ENCODE measurements around the gene LNX2. TPM values are rescaled to one million over a fixed set of nuclear protein-coding genes. Genes with fewer than 3 reads are reported as not detected.

The LNX2 gene
- total RNA-seq, 4 donors from 2014 or later, result 17.3 to 19.9 (median 17.8) TPM

- H3K27me3 ChIP-seq, result no peaks in the 10 kb centered on the region
- no peak for DNase-seq
- WGBS, 2 donors, result 77 to 80% methylated on average over 3 of the region's 3 CpGs
- intact Hi-C loops (cut with DNase I), result no loop called here
- no peaks in the 10 kb centered on the region for H3K36me3 ChIP-seq
- H3K27ac ChIP-seq, result no peak overlapping the region
- H3K4me1 ChIP-seq, result no peaks in the 10 kb centered on the region
- TF ChIP-seq POLR2A (IDR thresholded peaks at IDR 0.05) (no peak), CTCF (IDR thresholded peaks at IDR 0.05) (no peak)
- H3K4me3 ChIP-seq (replicated peaks in 1 of 3), result no peak overlapping the region
- no peaks in the 10 kb centered on the region for H3K9me3 ChIP-seq
Measured at GRCh38 chr13:27542220-27542619, 78.1 kb downstream of the LNX2 start.

- no peak overlapping the region for H3K4me3 ChIP-seq (replicated peaks in 1 of 3)
- H3K27ac ChIP-seq, result no peak overlapping the region
- WGBS, 2 donors, result 92 to 94% methylated on average over 3 of the region's 3 CpGs
- no peak for TF ChIP-seq CTCF (IDR thresholded peaks at IDR 0.05)
- no peak for TF ChIP-seq POLR2A (IDR thresholded peaks at IDR 0.05)
- no peaks in the 10 kb centered on the region for H3K36me3 ChIP-seq
- peaks cover 3 to 6% of the 10 kb centered on the region in 2 donors for H3K4me1 ChIP-seq
- H3K27me3 ChIP-seq, result no peaks in the 10 kb centered on the region
- no peak for DNase-seq
- no peaks in the 10 kb centered on the region for H3K9me3 ChIP-seq
- intact Hi-C loops (cut with DNase I), result no loop called here
Measured at GRCh38 chr13:27541386-27541785, 78.9 kb downstream of the LNX2 start.

- Histone ChIP-seq H3K27ac (no peak overlapping the region), H3K4me1 (peaks cover 32 to 37% of the 10 kb centered on the region in 2 donors), H3K36me3 (no peaks in the 10 kb centered on the region), H3K27me3 (no peaks in the 10 kb centered on the region), H3K4me3 (replicated peaks in 1 of 3) (no peak overlapping the region), H3K9me3 (no peaks in the 10 kb centered on the region)
- WGBS, 2 donors, result 57 to 61% methylated on average over 10 of the region's 10 CpGs
- no peak for TF ChIP-seq CTCF (IDR thresholded peaks at IDR 0.05)
- no peak for TF ChIP-seq POLR2A (IDR thresholded peaks at IDR 0.05)
- intact Hi-C loops (cut with DNase I), result loop anchor here (10.0 kb wide), 2 partner anchors 88 to 122 kb away; partner anchors contain the start of genes LNX2 and POLR1D
- peak; percentile 86 to 94 for DNase-seq
Measured at GRCh38 chr13:27536361-27537101, 83.8 kb downstream of the LNX2 start.

GRCh38 chr13:27535546-27535945, 84.8 kb downstream of the LNX2 start:
- H3K36me3 ChIP-seq, result no peaks in the 10 kb centered on the region
- 34 to 47% methylated on average over 8 of the region's 8 CpGs for WGBS, 2 donors
- H3K4me1 ChIP-seq, result peaks cover 32 to 37% of the 10 kb centered on the region in 2 donors
- no peak for DNase-seq
- H3K4me3 ChIP-seq (replicated peaks in 1 of 3), result no peak overlapping the region
- TF ChIP-seq CTCF (IDR thresholded peaks at IDR 0.05) (no peak), POLR2A (IDR thresholded peaks at IDR 0.05) (no peak)
- intact Hi-C loops (cut with DNase I), result loop anchor here (10.0 kb wide), 2 partner anchors 89 to 121 kb away; partner anchors contain the start of genes LNX2 and POLR1D
- no peaks in the 10 kb centered on the region for H3K9me3 ChIP-seq
- H3K27me3 ChIP-seq, result no peaks in the 10 kb centered on the region
- H3K27ac ChIP-seq, result peak overlapping the region in 2 of 3 donors; percentile 8 to 41

GRCh38 chr13:27534981-27535380, 85.3 kb downstream of the LNX2 start:
- H3K36me3 ChIP-seq, result no peaks in the 10 kb centered on the region
- H3K4me3 ChIP-seq (replicated peaks in 1 of 3), result no peak overlapping the region
- no peaks in the 10 kb centered on the region for H3K9me3 ChIP-seq
- peak overlapping the region; percentile 61 to 76 (median 64) for H3K27ac ChIP-seq
- WGBS, 2 donors, result 22 to 26% methylated on average over 3 of the region's 3 CpGs
- no peaks in the 10 kb centered on the region for H3K27me3 ChIP-seq
- DNase-seq, result peak; percentile 12 to 25
- intact Hi-C loops (cut with DNase I), result loop anchor here (10.0 kb wide), 2 partner anchors 90 to 120 kb away; partner anchors contain the start of genes LNX2 and POLR1D
- TF ChIP-seq CTCF (IDR thresholded peaks at IDR 0.05) (no peak), POLR2A (IDR thresholded peaks at IDR 0.05) (no peak)
- peaks cover 32 to 37% of the 10 kb centered on the region in 2 donors for H3K4me1 ChIP-seq

All from thyroid gland (tissue), 4 donors.